BE2C (cell line): Measurements from ENCODE around the gene ALDH3A1.
A peak's percentile ranks its signal among the peaks of the same experiment; 100 is the strongest.

Source experiments
- DNase-seq: peaks from one replicate; pipeline ENCODE4 v3.0.0-alpha.2; 2020
- H3K27me3 ChIP-seq: fragments of 250-450 bp; sonication (Bioruptor Pico); 2 replicates; pipeline ENCODE4 v1.5.1; 2020; ENCODE audit warnings: mild to moderate bottlenecking
- H3K36me3 ChIP-seq: fragments of 250-450 bp; sonication (Bioruptor Pico); 2 replicates; pipeline ENCODE4 v1.5.1; 2020; ENCODE audit warnings: mild to moderate bottlenecking
- H3K4me1 ChIP-seq: fragments of 250-450 bp; sonication (Bioruptor Pico); 2 replicates; pipeline ENCODE4 v1.5.1; 2020
- H3K4me3 ChIP-seq: 2 replicates; pipeline ENCODE4 v1.5.1; 2011; ENCODE audit warnings: low read depth, low read length
- H3K9me3 ChIP-seq: fragments of 250-450 bp; sonication (Bioruptor Pico); 2 replicates; pipeline ENCODE4 v1.5.1; 2020
- TF ChIP-seq, protein P1 (sequence below): IDR thresholded peaks from 2 replicates; pipeline ENCODE4 v1.5.1; 2012; ENCODE audit warnings: mild to moderate bottlenecking, low read depth, low read length

The ALDH3A1 gene

DNA sequence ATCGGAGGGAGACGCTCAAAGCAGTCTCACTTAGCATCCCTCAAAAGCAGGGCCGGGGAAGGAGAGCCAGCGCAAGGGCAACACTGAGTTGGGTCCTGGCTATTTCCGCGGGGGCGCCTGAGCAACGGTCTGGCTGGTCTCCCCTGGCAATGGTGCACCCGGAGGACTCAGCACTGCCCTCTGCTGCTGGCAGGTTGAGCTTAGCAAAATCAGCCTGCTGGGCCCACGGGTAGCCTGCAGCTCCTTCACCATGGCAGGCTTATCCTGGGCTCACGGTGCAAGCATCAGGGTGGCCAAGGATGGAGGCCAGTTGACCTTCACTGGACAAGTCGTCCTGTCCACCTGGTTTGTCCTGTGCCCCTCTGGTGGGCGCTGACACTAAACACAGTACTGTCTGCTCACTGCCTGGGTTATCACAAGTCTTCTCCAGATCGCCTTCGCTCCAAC lies 14.4 kb upstream of the ALDH3A1 start:
- TF ChIP-seq, protein P1, sequence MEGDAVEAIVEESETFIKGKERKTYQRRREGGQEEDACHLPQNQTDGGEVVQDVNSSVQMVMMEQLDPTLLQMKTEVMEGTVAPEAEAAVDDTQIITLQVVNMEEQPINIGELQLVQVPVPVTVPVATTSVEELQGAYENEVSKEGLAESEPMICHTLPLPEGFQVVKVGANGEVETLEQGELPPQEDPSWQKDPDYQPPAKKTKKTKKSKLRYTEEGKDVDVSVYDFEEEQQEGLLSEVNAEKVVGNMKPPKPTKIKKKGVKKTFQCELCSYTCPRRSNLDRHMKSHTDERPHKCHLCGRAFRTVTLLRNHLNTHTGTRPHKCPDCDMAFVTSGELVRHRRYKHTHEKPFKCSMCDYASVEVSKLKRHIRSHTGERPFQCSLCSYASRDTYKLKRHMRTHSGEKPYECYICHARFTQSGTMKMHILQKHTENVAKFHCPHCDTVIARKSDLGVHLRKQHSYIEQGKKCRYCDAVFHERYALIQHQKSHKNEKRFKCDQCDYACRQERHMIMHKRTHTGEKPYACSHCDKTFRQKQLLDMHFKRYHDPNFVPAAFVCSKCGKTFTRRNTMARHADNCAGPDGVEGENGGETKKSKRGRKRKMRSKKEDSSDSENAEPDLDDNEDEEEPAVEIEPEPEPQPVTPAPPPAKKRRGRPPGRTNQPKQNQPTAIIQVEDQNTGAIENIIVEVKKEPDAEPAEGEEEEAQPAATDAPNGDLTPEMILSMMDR: peak; percentile 46
- H3K36me3 ChIP-seq: no peaks in the 10 kb centered on the region
- no peaks in the 10 kb centered on the region for H3K9me3 ChIP-seq
- H3K4me1 ChIP-seq: no peaks in the 10 kb centered on the region
- DNase-seq: peak; percentile 51
- H3K4me3 ChIP-seq: no peak overlapping the region
- no peaks in the 10 kb centered on the region for H3K27me3 ChIP-seq

DNA sequence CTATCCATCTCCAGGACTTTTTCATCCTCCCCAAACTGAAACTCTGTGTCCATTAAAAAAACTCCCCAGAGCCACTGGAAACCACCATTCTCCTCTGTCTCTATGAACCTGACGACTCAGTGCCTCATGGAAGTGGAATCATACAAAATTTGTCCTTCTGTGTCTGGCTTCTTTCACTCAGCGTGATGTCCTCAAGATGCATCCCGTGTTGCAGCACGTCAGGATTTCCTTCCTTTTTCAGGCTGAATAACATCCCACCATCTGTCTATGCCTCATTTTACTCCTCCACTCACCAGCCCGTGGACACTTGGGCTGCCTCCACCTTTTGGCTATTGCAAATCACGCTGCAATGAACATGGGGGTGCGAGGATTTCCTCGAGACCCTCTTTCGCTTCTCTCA lies 12.6 kb upstream of the ALDH3A1 start:
- TF ChIP-seq, protein P1: no peak

DNA sequence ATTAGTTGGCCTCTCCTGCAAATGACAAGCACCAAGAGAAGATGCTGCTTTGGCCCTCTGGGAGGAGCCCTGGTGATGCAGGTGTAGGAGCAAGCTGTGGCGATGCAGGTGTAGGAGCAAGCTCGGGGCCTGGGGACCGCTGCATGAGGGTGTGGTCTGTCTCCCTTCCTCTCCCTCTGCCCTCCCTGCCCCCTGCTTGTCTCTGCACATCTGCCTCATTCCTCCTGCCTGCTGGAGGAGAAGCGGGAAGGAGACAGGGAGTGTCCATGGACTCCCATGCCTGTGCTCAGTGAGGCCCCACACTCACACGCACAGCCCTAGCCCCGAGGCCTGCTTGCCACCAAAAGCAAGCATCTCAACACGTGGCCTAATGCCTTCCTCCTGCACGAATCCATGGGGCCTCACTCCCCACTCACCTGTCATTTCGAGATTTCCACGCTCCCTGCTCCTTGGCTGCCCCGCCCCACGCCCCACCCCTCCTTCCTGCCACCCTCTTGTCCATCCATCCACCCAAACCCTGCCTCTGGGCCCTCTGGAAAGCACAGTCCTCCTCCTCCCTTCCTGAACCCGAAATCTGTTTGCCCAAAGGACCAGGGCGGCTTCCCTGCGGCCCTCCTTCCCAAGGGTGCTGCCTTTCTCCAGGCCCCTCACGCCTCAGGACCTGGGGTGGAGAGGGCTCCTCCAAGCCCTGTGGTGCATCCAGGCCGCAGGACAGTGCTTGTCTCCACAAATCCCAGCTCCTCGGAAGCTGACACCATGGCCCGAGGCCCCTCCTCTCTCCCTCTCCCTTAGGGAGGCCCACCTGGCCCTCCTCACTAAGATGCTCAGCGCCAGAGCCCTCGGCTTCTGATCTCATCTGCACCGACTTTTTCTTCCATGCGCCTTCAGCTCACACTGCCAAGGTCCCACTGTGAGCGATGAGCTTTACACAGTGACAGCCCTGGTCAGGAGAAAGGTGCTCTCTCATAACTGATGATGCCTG lies 11.8 kb upstream of the ALDH3A1 start:
- no peaks in the 10 kb centered on the region for H3K36me3 ChIP-seq
- no peak overlapping the region for H3K4me3 ChIP-seq
- no peaks in the 10 kb centered on the region for H3K4me1 ChIP-seq
- no peaks in the 10 kb centered on the region for H3K27me3 ChIP-seq
- TF ChIP-seq, protein P1: no peak
- H3K9me3 ChIP-seq: no peaks in the 10 kb centered on the region
- no peak for DNase-seq

More for the DNA sequence above, 12.6 kb upstream of the ALDH3A1 start:
- Histone ChIP-seq H3K27me3 (no peaks in the 10 kb centered on the region), H3K9me3 (no peaks in the 10 kb centered on the region), H3K36me3 (no peaks in the 10 kb centered on the region), H3K4me1 (no peaks in the 10 kb centered on the region), H3K4me3 (no peak overlapping the region)
- DNase-seq: no peak

DNA sequence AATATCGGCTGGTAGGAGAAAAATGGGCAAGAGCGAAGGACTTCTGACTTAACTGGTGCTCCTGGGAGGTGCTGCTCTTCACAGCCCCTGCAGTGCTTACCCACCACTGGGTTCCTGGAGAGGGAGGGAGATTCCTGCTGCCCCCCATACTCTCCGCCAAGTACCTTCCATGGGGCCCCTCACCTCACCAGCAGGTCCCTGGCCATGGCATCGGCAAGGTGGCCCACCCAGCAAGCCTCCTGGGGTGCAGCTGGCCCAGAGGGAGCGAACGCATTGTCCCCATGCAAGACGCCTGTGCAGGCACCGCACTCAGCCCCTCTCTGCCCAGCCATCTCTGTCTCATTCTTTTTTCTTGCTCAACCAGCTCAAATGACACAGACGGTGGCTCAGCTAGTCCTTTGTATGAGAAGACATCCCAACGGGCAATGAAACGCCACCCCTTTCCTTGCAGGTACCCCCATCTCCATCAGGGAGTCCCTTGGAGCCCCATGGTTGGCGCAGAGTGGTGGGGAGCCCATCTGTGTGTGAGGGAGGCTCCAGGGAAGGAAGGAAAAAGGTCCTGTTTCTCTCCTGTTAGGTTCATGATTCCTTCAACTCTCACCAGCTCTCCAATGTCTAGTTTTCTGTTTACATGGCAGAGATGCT lies 9.6 kb upstream of the ALDH3A1 start:
- Histone ChIP-seq H3K36me3 (no peaks in the 10 kb centered on the region), H3K4me3 (no peak overlapping the region), H3K9me3 (no peaks in the 10 kb centered on the region), H3K27me3 (no peaks in the 10 kb centered on the region), H3K4me1 (no peaks in the 10 kb centered on the region)
- no peak for DNase-seq
- TF ChIP-seq, protein P1: no peak

DNA sequence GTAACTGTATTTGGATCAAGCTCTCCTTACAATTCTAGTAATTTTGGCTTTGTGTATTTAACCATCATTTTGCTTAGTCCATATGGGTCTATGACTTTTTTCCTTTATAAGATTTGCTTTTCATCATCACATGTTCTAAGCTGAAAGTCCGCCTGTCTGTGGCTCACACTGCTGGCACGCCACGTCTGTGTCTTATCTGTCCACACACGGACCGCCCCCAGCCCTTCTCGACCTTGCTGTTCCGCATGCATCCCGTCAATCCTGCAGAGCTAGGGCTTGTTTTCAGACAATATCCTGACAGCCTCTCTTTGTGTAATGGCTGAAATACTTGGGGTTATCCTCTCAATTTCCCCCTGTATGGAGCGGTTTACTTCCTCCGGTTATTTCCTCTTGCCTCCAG lies 8.4 kb upstream of the ALDH3A1 start:
- Histone ChIP-seq H3K9me3 (no peaks in the 10 kb centered on the region), H3K36me3 (no peaks in the 10 kb centered on the region), H3K4me3 (no peak overlapping the region), H3K27me3 (no peaks in the 10 kb centered on the region), H3K4me1 (no peaks in the 10 kb centered on the region)
- DNase-seq: no peak
- TF ChIP-seq, protein P1: no peak
